HG02610 (cell line): ENCODE results near the gene GPR158.

Experiments
- ATAC-seq: cut with Tn5 transposase; IDR thresholded peaks from one replicate; pipeline ENCODE4 v1.9.1; 2021; ENCODE audit warnings: mild to moderate bottlenecking, moderate library complexity; ENCODE audit not compliant: unreplicated experiment

The GPR158 gene

GRCh38 chr10:25392132-25392531, 217.3 kb downstream of the GPR158 start:
- no peak for ATAC-seq

GRCh38 chr10:25393621-25394020, 218.8 kb downstream of the GPR158 start:
- ATAC-seq, result no peak

- no peak for ATAC-seq
These were observed 223.9 kb downstream of the GPR158 start for GRCh38 chr10:25398680-25399079.

GRCh38 chr10:25405871-25406270, 231.1 kb downstream of the GPR158 start:
- ATAC-seq, result no peak

- no peak for ATAC-seq
These were observed 242.8 kb downstream of the GPR158 start for GRCh38 chr10:25417611-25418010.

GRCh38 chr10:25425776-25426175, 251.0 kb downstream of the GPR158 start:
- ATAC-seq, result no peak

GRCh38 chr10:25436431-25436830, 261.6 kb downstream of the GPR158 start:
- no peak for ATAC-seq

- ATAC-seq, result no peak
These were observed 266.5 kb downstream of the GPR158 start for GRCh38 chr10:25441270-25441669.

GRCh38 chr10:25444266-25444665, 269.5 kb downstream of the GPR158 start:
- no peak for ATAC-seq

GRCh38 chr10:25451401-25451800, 276.6 kb downstream of the GPR158 start:
- no peak for ATAC-seq

GRCh38 chr10:25453619-25454018, 278.8 kb downstream of the GPR158 start:
- no peak for ATAC-seq

GRCh38 chr10:25455980-25456567, 281.3 kb downstream of the GPR158 start:
- no peak for ATAC-seq

- no peak for ATAC-seq
These were observed 282.8 kb downstream of the GPR158 start for GRCh38 chr10:25457552-25457951.

GRCh38 chr10:25465582-25466372, 291.0 kb downstream of the GPR158 start:
- no peak for ATAC-seq

- ATAC-seq, result no peak
These were observed 293.1 kb downstream of the GPR158 start for GRCh38 chr10:25467881-25468280.

GRCh38 chr10:25481467-25481866, 306.7 kb downstream of the GPR158 start:
- ATAC-seq, result no peak

- ATAC-seq, result no peak
These were observed 309.2 kb downstream of the GPR158 start for GRCh38 chr10:25483999-25484398.

GRCh38 chr10:25487266-25487665, 312.5 kb downstream of the GPR158 start:
- ATAC-seq, result no peak

GRCh38 chr10:25492040-25492439, 317.2 kb downstream of the GPR158 start:
- no peak for ATAC-seq

- no peak for ATAC-seq
These were observed 317.9 kb downstream of the GPR158 start for GRCh38 chr10:25492680-25493079.

GRCh38 chr10:25493122-25493893, 318.5 kb downstream of the GPR158 start:
- ATAC-seq, result no peak

- ATAC-seq, result no peak
These were observed 322.4 kb downstream of the GPR158 start for GRCh38 chr10:25497246-25497645.
